HG02970 (cell line): ENCODE results near the gene EMC9.
A peak's percentile ranks its signal among the peaks of the same experiment; 100 is the strongest.

Experiments used
- ATAC-seq: cut with Tn5 transposase; IDR thresholded peaks from one replicate; pipeline ENCODE4 v1.9.1; 2021; ENCODE audit warnings: mild to moderate bottlenecking, moderate library complexity, moderate number of reproducible peaks; ENCODE audit not compliant: unreplicated experiment, low FRiP score

Gene EMC9

DNA sequence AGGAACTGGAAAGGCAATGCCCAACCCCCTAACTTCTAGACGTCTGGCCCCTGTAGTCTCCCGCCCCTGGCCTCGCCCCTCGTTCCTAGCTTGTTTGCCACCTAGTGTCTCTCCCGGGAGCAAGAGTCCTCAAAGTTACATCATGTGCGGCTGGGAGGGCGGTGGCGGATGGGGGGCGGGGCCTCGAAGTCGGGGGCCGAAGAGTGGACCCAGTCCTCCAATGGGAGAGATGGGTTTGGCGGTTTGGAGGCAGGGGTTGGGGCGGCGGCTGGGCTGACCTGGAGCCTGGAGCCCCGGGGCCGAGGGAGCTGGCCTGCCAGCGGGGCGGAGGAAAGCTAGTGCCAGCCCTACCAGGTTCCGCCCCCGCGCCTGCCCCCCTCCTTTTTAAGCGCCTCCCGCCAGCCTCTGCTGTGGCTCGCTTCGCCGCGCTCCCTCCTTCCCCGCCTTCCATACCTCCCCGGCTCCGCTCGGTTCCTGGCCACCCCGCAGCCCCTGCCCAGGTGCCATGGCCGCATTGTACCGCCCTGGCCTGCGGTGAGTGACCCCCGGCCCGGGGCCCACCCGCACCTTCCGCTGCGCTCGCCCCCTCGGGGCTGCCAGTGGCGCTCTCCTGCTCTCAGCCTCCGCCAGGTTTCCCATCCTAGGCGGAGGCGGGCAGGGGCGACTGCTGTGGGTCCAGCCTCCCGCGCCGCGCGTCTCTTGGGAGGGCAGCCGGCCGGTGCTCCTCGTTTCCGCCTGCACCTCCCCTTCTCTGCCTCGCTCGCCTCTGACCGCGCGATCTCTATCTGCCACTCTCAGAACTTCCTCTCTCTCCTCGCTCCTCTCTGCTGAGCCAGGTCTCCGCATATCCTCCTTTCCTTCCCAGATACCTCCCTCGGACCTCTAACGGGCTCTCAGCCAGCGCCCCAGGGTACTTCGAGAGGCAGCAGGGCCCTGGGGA is 47.2 kb downstream of the EMC9 start, which contains the start of gene PCK2:
TSS of gene PCK2 (plus strand) at position 411 of the 940 bp plus-strand sequence. CDS start at position 506, 95 bp downstream.
- peak; percentile 49 for ATAC-seq

DNA sequence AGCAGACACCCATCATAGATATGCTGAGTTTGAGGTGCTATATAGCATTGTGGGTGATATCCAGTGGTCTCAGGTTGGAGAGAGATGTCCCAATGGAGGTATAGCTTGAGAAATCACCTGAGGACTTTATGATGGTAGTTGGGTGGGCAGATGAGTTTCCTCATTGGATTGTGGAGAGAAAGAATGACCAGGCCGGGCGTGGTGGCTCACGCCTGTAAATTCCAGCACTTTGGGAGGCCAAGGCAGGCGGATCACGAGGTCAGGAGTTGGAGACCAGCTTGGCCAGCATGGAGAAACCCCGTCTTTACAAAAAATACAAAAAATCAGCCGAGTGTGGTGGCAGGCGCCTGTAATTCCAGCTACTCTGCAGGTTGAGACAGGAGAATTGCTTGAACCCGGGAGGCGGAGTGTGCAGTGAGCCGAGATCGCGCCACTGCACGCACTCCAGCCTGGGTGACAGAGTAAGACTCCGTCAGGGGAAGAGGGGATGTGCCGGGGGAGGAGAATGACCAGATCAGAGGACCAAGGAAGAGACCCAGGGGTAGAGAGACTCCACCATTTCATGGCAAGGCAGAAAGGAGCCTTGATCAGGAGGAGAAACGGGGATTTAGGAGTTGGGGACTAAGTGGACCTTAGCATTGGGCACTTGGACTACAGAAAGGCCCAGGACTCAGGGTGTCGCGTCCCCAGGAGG is 48.0 kb downstream of the EMC9 start:
- ATAC-seq: no peak

DNA sequence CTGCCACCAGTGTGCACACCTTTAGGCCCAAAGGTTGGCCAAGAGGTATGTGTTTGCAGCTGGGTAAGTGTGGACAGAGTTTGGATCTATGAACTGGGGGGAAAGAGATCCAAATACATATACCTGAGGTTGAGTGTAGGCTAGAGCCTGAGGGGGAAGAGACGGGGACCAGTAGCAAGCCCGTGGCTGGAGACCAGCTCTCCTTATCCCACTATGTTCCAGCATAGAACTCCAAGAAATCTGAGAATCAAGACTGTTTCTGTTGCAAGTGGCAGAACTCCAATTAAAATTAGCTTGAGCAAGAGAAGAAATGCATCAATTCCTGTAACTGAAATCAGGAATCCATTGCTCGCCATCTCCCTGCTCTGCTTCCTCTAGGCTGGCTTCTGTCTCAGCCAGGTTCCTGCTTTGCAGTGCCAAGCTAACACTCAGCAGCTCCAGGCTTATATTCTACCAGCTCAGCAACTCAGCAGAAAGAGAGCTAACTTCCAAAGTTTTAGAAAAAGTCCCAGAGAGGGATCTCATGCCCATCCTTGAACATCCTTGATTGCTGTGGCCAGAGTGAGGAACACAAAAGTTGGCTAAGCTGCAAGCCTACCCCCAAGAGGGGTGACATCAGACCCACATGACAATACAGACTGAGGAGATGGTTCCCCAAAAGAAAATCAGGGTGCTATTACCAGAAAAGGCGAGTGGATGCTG is 48.7 kb downstream of the EMC9 start:
- ATAC-seq: no peak

- ATAC-seq: no peak
Measured at GRCh38 chr14:24092110-24092504, 49.3 kb downstream of the EMC9 start.

DNA sequence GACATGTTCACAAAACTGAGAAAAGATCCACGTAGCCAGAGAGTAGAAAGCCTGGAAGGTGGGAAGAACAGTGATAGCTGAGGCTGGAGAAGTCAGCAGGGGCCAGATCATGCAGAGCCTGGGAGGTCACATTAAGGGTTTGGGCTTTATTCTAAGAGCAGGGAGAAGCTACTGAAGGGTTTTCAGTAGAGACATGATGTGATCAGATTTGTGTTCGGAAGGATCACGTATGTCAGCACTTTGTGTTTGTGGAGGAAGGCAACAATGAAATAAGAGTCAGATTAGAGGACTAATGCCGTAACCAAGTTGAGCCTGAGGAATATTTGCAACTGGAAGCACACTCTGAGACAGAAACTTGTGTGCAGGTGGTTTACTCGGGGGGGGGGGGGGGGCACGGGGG is 51.5 kb downstream of the EMC9 start:
- no peak for ATAC-seq
